Activated CD8-positive, alpha-beta memory T cell treated with anti-CD3 and anti-CD28 coated beads for 36 hours (primary cell): ENCODE results near the gene LRGUK. TPM values are rescaled to one million over a fixed set of nuclear protein-coding genes. Genes with fewer than 3 reads are reported as not detected.
"Not testable (repeated sequence)": the region's sequence is repeated elsewhere in the genome, so short reads cannot be mapped to it uniquely, and the experiment has no call there.

Experiments
- CTCF ChIA-PET: fragments of 350-600 bp; sonication (Branson Sonifier 250); formaldehyde crosslinking; loops from one replicate; lab custom pipeline; 2021; ENCODE audit warnings: antibody characterized with exemption; lab: Charles Lee
- POLR2A ChIA-PET: fragments of 350-600 bp; sonication (Branson Sonifier 250); formaldehyde crosslinking; loops from one replicate; lab custom pipeline; 2021; ENCODE audit warnings: antibody characterized with exemption; lab: Charles Lee
- total RNA-seq, 2 experiments: library from RNA; stranded (reverse); gene quantifications; one replicate each; pipeline ENCODE4 v1.2.3, GENCODE V29; 2021

The LRGUK gene, protein sequence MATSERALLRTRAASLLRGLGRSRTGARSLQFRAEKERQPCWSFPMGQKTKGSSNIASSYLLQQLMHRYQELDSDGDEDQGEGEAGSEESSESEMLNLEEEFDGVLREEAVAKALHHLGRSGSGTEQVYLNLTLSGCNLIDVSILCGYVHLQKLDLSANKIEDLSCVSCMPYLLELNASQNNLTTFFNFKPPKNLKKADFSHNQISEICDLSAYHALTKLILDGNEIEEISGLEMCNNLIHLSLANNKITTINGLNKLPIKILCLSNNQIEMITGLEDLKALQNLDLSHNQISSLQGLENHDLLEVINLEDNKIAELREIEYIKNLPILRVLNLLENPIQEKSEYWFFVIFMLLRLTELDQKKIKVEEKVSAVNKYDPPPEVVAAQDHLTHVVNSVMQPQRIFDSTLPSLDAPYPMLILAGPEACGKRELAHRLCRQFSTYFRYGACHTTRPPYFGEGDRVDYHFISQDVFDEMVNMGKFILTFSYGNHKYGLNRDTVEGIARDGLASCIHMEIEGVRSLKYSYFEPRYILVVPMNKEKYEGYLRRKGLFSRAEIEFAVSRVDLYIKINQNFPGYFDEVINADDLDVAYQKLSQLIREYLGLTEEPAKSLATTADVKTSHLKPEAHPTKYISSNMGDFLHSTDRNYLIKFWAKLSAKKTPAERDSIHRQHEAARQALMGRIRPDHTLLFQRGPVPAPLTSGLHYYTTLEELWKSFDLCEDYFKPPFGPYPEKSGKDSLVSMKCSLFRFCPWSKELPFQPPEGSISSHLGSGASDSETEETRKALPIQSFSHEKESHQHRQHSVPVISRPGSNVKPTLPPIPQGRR
- under 1 TPM in 1 of 2 experiments, not detected in 1; 0.15 TPM for total RNA-seq

DNA sequence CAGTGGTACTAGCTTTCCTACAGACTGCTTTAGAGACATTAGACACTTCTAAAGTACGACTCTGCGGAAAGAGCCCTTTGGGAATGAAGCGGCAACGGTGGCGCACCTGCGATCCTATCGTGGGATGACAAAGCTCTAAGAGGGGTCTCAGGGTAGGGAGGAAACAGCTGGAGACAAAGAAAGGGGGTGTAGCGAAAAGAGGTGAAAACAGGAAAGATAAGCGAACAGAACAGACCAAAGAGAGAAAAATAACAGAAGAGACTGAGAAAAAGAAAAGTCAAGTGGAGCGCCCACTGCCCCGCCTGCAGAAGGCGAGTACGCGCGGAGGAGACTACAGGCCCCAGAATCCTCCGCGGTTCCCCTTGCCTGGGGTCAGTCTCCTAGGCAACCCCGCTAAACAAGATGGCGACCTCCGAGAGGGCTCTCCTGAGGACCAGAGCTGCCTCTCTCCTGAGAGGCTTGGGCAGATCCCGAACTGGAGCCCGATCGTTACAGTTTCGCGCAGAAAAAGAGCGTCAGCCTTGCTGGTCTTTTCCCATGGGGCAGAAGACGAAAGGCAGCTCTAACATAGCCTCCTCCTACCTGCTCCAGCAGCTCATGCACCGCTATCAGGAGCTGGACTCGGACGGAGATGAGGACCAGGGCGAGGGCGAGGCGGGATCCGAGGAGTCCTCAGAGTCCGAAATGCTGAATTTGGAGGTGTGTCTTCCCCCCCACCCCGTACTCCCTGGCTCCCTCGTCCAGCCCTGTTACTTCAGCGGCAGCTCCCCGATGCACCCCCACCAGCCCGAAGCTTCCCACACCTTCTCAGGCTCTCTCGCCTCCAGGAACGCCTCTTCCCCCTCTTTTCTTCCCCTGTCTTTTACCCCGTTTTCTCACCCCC lies at the start of gene LRGUK:
Gene LRGUK, plus strand, starts transcription at position 375 of the 883 bp plus-strand sequence. Its CDS starts 28 bp downstream, at position 403.
- ChIA-PET POLR2A (interaction anchor here (0.8 kb wide), 1 partner anchor 189 kb away, joined by 3 read pairs; the partner anchor contains the start of gene SLC35B4), CTCF (interaction anchor here (0.8 to 1.8 kb wide), 2 partner anchors 9 to 14 kb away, joined by 3 to 10 read pairs; no protein-coding TSS in a partner anchor)

DNA sequence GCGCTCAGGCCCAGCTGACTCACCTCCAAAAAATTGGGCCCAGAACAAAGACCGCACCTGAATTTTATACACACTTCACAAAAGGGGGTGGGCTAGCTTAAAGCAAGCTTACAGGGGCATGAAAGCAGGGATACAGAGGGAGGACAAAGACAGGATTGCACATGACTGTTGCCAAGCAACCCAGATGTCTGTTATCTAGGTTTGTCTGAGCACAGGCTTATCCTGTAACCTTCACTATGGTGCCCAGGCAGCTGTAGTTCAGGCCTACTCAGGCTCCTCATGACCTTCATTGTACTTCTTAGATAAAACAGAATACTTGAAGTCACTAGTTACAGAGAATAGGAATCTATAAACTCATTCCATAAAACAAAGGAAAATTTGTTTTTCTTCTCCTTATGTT lies 49.6 kb upstream of the LRGUK start:
- POLR2A ChIA-PET, CTCF ChIA-PET: not testable (repeated sequence)

- POLR2A ChIA-PET = no interaction called here
Measured at GRCh38 chr7:134078991-134079390, 48.1 kb upstream of the LRGUK start.

GRCh38 chr7:134081695-134082094 lies 45.4 kb upstream of the LRGUK start:
- POLR2A ChIA-PET = no interaction called here
- CTCF ChIA-PET = no interaction called here

More at GRCh38 chr7:134078991-134079390, 48.1 kb upstream of the LRGUK start:
- CTCF ChIA-PET = no interaction called here

GRCh38 chr7:134083766-134084487 lies 43.2 kb upstream of the LRGUK start:
- POLR2A ChIA-PET = no interaction called here
- CTCF ChIA-PET = no interaction called here

DNA sequence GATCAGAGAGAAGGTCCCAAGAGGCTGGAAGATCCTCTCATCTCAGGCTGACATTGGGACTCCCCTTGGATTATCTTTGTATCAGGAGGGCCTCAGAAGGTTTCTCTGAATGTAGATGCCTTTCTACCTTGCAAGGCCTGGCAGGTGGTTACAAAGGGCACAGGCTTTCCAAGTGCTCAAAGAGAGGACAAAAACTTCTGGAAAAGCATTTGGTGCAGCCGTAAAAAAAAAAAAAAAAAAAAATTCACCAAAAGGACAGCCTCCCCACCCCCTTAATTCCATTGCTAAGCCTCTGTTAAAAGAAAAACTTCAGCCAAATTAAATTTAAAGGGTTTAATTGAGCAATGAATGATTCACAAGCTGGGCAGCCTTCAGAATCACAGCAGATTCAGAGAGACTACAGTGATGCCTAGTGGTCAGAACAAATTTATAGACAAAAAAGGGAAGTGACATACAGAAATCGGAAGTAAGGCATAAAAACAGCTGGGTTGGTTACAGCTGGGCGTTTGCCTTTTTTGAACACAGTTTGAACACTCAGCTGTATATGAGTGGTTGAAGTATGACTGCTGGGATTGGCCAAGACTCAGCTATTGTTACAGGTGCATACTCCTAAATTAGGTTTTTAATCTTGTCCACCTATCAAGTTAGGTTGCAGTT lies 42.5 kb upstream of the LRGUK start:
- ChIA-PET CTCF (no interaction called here), POLR2A (no interaction called here)

DNA sequence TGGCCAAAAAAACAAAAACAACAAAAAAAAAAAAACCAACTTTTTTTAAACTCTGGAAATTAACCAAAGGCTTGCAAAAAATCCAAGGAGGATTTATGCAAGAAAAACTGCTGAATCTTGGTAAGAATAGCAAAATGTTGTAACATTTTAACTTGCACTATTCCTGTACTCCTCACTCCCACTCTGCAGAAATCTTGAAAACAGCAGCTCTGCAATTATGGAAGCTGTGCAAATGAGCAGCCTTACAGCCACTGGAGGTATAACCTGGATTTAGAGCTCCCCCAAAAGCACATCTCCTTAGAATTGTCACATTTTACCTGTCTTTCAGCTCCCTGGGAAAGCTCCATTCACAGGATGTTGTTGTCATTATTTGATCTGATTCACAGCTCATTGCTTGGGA lies 41.8 kb upstream of the LRGUK start:
- ChIA-PET CTCF (no interaction called here), POLR2A (no interaction called here)

GRCh38 chr7:134086998-134087735 lies 40.0 kb upstream of the LRGUK start:
- ChIA-PET CTCF (no interaction called here), POLR2A (no interaction called here)

DNA sequence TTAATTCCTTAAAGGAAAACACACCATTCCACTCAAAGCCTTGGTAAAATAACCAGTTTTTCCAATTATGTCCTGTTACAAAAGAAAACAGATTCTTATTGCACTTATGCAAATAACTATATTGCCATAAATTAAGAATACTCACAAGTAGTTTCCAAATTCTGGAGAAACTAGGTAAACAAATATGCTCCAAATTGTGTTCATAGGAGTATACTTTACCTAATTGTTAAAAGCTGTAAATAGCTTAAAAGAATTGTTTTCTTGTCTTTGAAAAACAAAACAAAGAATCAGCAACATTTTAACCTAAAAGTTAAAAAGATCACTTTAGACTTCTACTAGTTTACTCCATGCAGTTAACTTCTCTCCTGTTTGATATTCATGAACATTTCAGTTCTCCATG lies 38.9 kb upstream of the LRGUK start:
- ChIA-PET CTCF (no interaction called here), POLR2A (no interaction called here)

DNA sequence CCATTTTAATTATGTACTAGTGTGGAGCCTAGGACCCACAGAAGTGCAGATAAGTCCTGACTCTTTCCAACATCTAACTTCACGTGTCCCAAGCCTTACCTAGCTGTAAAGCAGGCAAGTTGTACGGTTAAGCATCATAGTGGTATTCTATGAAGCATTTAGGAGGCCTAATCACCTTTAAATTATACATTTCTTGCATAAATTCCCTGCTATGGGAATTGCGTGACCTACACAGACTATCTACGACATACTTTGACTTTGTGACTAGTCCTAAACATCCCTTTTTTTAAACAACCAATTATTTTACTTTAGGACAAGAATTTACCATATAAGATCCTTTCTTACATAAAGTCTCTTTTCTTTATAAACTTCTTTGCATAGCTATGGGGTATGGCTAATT lies 37.7 kb upstream of the LRGUK start:
- ChIA-PET POLR2A (no interaction called here), CTCF (no interaction called here)

GRCh38 chr7:134098072-134098471 lies 29.1 kb upstream of the LRGUK start:
- ChIA-PET POLR2A (no interaction called here), CTCF (no interaction called here)

DNA sequence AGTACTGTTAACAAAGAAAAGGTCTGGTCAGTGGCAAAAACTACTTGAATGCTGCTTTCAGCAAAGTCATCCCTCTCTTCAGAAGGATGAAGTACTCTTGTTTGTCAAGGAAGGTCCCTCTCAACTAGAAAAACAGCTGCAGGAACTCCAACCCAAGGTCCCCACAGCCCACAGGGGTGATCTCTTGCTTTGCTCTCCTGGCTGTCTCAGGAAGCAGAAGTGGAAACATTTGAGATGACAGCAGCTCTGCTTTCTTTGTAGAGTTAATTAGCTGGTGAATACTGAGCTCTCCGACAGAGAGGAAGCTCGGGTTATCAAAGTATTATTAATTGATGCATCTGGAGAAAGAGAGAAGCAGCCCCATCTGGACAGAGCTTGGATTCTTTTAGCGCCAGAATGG lies 25.4 kb upstream of the LRGUK start:
- ChIA-PET POLR2A (no interaction called here), CTCF (no interaction called here)

DNA sequence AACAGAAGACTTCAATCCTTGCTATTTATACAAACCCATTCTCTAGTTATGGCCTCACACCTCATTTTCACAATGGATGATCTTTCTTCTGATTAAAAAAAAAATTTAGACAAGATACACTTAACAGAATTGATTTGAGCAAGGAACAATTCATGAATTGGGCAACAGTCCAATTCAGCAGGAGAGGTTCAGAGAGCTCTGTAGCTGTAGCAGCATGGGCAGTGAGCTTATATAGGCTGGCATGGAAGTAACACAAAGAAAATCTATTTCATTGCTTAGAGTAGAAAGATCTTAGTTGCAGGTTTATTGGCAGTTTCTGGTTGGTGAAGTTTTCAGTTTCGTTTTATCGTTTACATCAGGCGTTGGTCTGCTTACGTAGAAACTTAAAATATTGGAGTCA lies 23.0 kb upstream of the LRGUK start:
- CTCF ChIA-PET = no interaction called here
- POLR2A ChIA-PET = no interaction called here

GRCh38 chr7:134105841-134106240 lies 21.3 kb upstream of the LRGUK start:
- POLR2A ChIA-PET = no interaction called here
- CTCF ChIA-PET = no interaction called here

- ChIA-PET POLR2A (no interaction called here), CTCF (interaction anchor here (0.7 kb wide), 1 partner anchor 929 kb away, joined by 5 read pairs; no protein-coding TSS in a partner anchor)
Measured at GRCh38 chr7:134108802-134109201, 18.3 kb upstream of the LRGUK start.

DNA sequence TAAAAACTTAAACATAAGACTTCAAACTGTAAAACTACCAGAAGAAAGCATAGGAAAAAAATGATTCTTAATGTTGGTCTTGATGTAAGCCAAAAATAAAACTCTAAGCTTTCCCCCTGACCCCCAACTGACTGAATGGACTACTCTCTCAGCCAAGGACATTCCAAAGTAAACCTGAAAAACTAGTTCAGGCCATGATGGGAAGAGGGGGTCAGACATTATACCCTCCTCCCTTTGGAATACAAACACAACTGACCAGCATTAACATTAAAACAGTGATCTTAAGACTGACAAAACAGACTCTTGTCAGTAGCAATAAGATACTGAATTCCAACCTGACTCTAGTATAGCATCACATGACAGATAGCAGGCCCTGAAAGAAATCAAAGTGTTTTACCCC lies 13.5 kb upstream of the LRGUK start:
- CTCF ChIA-PET = no interaction called here
- POLR2A ChIA-PET = no interaction called here

DNA sequence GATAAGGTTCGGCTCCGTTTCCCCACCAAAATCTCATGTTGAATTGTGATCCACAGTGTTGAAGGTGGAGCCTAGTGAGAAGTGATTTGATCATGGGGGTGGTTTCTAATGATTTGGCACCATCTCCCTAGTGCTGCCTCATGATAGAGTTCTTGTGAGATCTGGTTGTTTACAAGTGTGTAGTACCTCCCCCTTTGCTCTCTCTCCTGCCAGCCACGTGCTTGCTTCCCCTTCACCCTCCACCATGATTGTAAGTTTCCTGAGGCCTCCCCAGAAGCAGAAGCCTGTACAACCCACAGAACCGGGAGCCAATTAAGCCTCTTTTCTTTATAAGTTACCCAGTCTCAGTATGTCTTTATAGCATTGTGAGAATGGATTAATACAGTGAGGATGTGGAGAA lies 12.1 kb upstream of the LRGUK start:
- ChIA-PET CTCF (no interaction called here), POLR2A (no interaction called here)

DNA sequence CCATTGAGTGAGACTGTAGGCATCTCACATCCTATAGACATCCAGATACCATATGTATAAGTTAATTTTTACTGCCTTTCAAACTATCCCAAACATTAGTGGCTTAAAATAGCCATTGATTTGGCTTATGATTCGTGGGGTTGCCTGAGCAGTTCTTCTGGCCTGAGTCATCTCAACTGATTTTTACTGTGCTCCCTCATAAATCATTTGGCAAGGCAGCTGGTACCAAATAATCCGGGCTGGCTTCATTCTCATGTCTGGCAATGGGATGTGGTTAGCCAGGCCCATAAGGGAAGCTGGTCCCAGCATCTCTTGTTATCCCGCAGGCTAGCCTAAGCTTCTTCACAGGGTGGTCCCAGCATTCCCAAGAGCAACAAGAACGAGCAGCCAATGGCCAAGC lies 6.7 kb upstream of the LRGUK start:
- CTCF ChIA-PET = no interaction called here
- POLR2A ChIA-PET = no interaction called here
